GM19452 (cell line): Measurements from ENCODE around the gene SLC35A4.
A peak's percentile ranks its signal among the peaks of the same experiment; 100 is the strongest.
"Not testable (repeated sequence)": the region's sequence is repeated elsewhere in the genome, so short reads cannot be mapped to it uniquely, and the experiment has no call there.

Source experiments
- ATAC-seq: cut with Tn5 transposase; IDR thresholded peaks from one replicate; pipeline ENCODE4 v1.9.1; 2021; ENCODE audit not compliant: unreplicated experiment

The SLC35A4 gene

GRCh38 chr5:140557965-140558364, 6.7 kb upstream of the SLC35A4 start:
- no peak for ATAC-seq

GRCh38 chr5:140558542-140558941, 6.1 kb upstream of the SLC35A4 start:
- ATAC-seq = no peak

DNA sequence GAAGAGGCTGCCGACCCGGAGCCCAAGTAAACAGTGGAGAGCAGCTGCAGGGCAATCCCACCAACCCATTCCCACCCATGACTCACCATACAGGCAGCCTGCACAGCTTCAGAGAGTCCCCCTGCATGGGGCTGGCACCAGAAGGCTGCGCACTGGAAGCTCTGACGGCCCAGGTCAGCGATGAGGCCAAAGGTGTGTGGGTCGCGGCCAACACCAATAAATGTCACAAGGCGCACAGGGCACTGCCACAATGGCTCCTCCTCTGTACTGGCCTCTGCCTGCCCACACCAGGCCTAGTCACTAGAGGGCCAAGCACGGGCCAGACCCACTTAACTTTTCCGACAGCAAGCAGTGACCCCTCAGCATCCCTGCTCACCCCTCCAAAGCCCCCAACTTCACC, 4.4 kb upstream of the SLC35A4 start:
- no peak for ATAC-seq

DNA sequence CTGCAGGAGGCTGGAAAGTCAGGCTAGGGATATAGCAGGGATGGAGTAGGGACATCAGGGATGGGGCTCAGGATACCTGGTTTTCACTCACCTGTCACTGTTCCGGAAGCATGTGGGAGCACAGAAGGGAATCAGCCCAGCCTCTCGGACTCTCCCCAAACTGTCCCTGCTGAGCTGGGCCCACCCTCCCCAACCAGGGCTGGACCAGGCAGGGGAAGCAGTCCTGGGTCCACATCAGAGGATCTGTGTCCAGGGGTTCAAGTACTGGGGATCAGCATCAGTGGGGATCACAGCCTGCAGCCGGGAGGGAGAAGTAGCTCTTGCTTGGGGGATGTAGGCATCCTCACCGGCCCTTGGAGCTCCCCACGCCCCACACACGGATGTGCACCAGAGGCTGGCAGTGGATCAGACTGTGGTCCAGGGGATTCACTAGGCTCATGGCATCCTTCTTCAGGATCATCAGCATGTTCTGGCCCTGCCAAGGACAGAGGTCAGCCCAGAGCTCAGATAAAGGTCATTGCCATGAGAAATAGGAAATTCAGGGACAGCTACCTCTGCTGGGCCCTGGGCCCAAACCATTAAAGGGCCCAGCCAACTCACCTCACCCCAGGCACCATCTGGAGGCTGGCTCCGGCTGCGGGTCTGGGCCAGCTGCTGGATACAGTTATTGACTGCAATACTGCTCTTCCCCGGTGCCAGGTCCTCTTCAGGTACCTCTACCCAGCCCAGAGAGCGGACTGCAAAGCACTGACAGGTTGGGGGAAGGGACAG, 2.7 kb upstream of the SLC35A4 start:
- ATAC-seq = no peak

DNA sequence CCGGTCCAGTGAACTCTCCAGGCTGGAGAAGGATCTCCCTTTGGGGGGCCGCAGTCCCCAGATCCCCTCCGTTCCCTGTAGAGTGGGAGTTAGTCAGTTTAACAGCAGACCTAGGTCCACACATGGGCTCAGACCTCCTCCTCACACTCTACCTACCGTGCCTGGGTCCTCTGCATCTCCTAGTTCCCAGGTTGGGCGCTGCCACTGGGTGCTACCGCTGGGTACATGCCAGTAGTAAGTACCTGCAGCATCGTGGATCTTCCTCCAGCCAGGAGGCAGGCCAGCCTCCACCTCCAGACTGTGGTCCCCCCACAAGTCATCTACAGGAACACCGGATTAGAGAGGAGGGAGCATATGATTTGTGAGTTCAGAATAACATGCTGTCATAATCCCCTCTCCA, 1.0 kb upstream of the SLC35A4 start:
- no peak for ATAC-seq

DNA sequence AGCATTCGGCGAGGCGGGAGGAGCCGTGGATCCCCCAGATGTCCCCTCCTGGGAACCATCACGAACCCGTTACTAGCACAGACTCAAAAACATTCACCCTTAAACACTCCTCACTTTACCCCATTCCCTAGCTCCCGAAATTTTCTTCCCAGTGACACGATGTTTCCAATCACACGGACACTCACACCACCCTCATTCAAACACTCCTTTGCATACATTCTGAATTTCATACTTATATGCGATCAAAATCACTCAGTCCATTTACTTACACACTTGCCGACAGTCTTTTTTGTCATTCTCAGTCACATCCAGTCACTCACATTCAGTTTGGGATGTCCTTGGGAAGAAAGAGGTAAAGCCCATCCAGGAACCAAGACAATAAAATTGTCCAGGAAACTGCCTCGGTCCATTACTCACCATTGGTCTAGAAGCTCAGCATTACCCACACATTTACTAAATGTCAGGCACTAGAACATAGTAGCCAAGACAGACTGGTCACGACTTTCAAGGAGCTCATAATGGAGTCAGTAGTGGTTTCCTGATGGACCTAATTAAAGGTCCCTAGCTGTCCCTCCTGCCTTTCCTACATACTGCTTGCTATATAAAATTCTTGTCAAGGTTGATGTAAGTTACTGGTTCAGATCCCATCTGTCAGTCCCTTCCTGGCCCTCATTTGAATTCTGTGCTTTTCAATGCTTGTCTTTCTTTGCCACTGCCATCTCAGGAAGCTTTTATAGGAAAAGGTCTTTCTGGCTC, 574 bp downstream of the SLC35A4 start:
- peak; percentile 1 for ATAC-seq

DNA sequence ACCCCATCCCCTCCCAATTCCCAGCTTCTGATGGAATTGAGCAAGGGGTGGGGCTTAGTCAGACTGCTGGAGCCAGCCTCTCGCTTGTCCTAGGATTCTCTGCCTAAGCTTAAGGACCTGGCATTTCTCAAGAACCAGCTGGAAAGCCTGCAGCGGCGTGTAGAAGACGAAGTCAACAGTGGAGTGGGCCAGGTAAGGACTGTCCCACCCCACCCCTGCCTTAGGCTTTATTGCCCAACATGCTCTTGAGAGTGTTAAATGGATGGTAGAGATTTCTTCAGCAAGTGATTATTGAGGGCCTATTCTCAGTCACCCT, 1.1 kb downstream of the SLC35A4 start:
- no peak for ATAC-seq

DNA sequence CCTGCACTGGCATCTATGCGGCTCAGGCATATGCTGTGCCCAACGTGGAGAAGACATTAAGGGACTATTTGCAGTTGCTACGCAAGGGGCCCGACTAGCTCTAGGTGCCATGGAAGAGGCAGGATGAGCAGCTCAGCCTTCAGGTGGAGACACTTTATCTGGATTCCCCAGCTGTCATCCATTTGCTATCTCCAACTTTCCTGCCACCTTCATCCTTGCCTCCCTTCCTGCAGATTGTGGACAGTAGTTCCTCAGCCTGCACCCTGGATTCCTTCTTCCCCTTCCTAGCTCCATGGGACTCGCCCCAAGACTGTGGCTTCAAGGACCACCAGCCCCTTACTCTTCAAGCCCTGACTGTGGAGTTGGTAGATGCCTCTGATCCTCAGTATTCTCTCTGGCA, 2.0 kb downstream of the SLC35A4 start:
- no peak for ATAC-seq

DNA sequence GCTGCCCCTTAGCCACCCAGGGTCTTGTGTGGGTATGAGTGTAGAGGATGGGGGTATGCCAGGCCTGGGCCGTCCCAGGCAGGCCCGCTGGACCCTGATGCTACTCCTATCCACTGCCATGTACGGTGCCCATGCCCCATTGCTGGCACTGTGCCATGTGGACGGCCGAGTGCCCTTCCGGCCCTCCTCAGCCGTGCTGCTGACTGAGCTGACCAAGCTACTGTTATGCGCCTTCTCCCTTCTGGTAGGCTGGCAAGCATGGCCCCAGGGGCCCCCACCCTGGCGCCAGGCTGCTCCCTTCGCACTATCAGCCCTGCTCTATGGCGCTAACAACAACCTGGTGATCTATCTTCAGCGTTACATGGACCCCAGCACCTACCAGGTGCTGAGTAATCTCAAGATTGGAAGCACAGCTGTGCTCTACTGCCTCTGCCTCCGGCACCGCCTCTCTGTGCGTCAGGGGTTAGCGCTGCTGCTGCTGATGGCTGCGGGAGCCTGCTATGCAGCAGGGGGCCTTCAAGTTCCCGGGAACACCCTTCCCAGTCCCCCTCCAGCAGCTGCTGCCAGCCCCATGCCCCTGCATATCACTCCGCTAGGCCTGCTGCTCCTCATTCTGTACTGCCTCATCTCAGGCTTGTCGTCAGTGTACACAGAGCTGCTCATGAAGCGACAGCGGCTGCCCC, 2.6 kb downstream of the SLC35A4 start:
- no peak for ATAC-seq

DNA sequence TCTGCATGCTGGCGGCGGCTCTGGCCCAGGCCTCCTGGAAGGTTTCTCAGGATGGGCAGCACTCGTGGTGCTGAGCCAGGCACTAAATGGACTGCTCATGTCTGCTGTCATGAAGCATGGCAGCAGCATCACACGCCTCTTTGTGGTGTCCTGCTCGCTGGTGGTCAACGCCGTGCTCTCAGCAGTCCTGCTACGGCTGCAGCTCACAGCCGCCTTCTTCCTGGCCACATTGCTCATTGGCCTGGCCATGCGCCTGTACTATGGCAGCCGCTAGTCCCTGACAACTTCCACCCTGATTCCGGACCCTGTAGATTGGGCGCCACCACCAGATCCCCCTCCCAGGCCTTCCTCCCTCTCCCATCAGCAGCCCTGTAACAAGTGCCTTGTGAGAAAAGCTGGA, 3.2 kb downstream of the SLC35A4 start:
- no peak for ATAC-seq

DNA sequence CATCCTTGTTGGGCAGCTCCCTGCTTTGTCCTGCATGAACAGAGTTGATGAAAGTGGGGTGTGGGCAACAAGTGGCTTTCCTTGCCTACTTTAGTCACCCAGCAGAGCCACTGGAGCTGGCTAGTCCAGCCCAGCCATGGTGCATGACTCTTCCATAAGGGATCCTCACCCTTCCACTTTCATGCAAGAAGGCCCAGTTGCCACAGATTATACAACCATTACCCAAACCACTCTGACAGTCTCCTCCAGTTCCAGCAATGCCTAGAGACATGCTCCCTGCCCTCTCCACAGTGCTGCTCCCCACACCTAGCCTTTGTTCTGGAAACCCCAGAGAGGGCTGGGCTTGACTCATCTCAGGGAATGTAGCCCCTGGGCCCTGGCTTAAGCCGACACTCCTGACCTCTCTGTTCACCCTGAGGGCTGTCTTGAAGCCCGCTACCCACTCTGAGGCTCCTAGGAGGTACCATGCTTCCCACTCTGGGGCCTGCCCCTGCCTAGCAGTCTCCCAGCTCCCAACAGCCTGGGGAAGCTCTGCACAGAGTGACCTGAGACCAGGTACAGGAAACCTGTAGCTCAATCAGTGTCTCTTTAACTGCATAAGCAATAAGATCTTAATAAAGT, 3.9 kb downstream of the SLC35A4 start:
- ATAC-seq = no peak

GRCh38 chr5:140569197-140569596, 4.6 kb downstream of the SLC35A4 start:
- no peak for ATAC-seq

- ATAC-seq = no peak
These were observed 5.4 kb downstream of the SLC35A4 start for GRCh38 chr5:140570058-140570457.

DNA sequence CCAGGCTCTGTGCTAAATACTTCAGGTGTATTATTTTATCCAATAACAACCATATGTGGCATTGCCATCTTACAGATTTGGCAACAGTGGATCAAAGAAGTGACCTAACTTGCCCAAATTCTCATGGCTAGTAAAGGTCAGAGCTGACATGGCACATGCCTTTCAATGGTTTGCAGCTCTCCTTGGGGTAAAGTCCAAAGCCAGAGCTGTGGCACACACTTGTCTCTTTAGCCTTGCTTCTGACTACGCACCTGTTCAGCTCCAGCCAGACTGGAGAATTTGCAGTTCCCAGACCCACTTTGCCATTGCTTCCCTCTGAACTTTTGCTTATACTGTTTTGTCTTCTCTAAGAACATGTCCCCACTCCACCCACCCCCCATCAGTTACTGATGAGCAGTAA, 5.9 kb downstream of the SLC35A4 start:
- no peak for ATAC-seq

DNA sequence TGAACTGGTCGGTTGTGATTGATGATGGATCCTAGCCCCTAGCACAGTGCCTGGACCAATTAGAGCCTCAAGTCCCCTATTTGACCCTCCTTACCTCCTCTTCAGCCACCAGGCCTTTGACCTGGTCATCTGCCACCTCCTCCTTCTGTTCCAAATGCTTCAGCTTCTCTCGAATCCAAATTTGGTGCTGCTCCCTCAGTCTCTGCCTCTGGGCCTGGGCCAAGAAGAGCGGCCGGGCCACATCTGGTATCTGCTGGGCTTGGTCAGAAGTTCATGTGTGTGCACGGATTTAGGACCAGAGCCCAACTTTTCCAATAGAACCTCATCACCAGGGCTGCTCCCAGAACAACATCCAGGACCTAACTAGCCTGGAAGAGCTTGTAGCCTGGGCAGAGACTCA, 6.5 kb downstream of the SLC35A4 start:
- ATAC-seq = no peak

DNA sequence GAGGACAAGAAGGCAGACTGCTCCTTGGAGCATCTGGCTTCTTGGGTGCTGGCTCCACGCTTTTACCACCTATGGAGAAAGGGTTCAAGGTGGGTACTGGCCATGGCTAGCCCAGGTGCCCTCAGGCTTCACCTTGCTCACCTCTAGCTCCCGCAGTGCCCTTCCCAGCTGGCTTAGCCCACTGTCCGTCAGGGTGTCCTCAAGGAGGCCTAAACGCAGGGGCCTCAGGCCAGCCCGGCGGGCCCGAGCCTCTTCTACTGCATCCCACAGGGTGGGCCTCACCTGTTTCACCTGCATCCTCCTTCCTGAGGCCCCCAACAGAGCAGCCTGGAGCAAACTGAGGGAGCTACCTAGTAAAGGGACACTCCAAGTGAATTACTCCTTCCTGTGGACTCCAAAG, 9.1 kb downstream of the SLC35A4 start:
- ATAC-seq = no peak

DNA sequence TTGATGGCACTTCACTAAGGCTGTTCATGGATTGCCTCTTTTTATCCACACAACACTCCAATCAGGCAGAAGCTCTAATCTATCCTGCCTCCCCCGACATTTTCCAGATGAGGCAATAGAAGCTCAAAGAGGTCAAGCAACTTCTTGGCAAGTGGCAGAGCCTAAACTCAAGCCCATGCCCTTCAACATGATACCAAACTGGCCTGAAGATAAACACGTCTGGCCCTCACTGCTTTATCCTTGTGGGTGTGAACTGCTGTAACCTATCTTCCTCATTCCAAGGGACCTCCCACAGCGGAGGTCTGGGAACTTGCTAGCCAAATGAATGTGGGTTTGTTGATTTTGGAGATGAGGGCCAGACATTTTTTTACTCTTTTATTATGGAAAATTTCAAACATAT, 9.5 kb downstream of the SLC35A4 start:
- no peak for ATAC-seq

GRCh38 chr5:140575309-140575708, 10.7 kb downstream of the SLC35A4 start:
- no peak for ATAC-seq

DNA sequence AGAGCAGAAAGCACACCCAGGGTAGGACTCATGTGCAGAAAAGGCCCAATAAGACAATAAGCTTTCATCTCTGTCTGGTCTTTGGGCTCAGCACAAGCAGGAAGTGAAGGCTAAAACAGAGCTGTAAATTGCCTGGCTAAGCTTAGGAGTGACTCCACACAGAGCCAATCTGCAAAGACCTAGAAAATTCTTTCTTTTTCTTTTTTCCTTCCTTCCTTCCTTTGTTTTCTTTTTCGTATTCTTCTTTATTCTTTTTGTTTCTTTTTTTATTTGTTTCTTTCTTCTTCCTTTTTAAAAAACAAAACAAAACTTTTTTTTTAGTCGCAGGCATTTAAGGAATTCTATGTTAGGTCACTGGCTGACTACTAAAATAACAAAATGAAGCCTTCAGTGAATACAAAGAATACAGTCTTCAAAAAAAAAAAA, 12.2 kb downstream of the SLC35A4 start:
- ATAC-seq = no peak

GRCh38 chr5:140579188-140579747, 14.6 kb downstream of the SLC35A4 start:
- not testable (repeated sequence) for ATAC-seq

- ATAC-seq = no peak
These were observed 22.9 kb downstream of the SLC35A4 start for GRCh38 chr5:140587495-140587894.
